GM19455 (cell line): Measurements from ENCODE around the gene SLC7A5.
"Not testable (repeated sequence)": the region's sequence is repeated elsewhere in the genome, so short reads cannot be mapped to it uniquely, and the experiment has no call there.

Experiments used
- ATAC-seq: cut with Tn5 transposase; IDR thresholded peaks from one replicate; pipeline ENCODE4 v1.9.1; 2021; ENCODE audit not compliant: unreplicated experiment

The SLC7A5 gene

DNA sequence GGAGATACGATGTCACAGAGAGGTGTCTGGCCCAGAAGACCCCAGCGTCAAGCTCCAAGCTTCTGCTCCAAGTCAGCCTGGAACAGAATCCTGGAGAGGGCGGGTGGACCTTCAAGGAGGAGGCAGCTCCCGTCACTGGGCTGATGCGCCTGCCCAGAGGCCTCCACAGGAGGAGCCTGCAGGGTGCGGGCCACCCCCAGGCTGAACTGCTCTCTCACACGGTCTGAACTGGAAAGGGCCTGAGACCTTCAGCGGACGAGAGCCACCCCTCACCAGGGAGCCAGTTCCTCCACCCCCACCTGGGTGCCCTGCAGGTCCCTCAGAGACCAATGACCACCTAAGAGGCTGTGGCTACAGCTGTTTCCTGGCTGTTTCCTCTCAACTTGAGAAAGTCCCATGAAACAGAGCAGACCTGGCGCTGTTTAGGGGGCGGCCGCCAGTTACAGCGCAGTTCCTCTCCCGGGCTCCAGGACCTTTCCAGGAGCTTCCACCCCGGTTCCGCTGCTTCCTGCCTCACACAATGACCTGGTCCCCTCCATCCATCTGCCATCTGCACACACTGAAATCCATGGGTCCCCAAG is 67.5 kb downstream of the SLC7A5 start:
- no peak for ATAC-seq

DNA sequence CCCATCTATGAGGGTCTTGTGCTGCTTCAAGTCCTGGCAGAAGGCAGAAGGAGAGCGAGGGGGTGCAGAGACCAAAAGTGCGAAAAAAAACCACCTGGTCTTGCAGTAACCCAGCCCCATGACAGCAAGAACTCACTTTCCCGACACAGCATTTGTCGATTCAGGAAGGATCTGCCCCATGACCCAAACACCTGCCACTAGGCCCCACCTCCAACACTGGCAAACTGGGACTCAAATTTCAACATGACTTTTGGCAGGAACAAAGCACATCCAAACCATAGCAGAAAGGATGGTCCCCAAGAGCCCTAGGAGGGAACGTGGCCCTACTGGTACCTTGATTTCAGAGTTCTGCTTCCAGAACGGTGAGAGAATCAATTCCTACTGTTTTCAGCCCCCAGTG is 68.8 kb downstream of the SLC7A5 start:
- no peak for ATAC-seq

DNA sequence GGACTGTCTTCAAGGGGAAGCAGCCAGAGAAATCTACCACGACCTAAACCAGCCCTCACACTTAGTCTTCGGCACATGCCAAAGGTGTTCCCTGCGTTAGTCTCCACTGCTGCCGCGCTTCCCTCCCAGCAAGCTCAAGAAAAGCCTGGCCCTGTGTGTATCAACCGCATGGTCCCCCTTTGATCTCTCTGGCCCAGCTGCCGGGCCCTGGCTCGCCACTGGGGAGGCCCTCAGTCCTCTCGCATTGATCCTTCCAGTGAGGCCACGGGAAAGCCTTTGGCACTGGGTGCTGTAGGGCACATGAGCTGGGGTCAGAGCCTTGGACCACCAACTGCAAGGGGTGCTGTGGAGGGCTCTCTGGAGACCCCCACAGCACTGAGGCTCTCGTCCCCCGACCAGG is 74.0 kb downstream of the SLC7A5 start:
- ATAC-seq: no peak

DNA sequence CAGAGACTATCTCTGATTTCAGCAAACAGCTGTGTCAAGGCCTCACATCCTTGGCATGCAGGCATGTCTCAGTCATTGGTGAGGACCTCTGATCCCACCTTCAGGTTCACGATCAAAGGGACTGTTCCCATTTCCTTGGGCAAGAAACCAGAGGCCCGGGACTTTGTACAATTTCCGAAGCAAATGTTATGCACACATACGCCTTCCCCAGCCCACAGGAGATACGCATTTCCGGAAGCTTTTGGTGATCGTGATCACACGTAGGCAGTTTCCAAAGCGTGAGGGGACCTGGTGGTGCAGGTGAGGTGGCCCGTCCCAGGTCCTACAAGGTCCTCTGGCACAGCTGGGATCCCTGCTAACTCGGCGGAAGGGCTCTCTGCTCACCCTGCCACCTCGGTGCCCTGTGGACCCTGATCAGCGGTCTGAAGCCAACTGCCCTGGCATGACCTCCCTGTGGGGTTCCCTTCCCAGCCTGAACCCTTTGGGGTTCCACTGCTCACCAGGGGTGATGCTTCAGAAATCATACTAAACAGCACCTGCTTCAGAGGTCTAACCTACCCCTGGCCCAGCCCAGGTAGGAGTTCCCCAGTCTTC is 74.7 kb downstream of the SLC7A5 start:
- no peak for ATAC-seq

DNA sequence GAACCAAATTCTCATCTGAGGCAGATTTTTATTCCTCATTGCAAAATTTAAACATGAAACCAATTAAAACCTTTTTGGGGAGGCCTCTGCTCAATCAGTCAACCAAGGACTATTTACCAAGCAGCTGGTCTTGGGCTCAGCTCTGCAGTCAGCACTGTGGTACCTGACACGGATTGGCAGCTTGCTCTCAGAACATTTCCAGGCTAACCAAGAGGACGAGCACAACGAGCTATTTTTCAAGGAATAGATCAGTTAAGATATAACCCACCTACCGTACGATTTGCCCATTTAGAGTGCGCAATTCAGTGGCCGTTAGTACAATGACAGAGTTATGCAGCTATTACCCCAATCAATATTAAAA is 77.1 kb downstream of the SLC7A5 start:
- ATAC-seq: no peak

DNA sequence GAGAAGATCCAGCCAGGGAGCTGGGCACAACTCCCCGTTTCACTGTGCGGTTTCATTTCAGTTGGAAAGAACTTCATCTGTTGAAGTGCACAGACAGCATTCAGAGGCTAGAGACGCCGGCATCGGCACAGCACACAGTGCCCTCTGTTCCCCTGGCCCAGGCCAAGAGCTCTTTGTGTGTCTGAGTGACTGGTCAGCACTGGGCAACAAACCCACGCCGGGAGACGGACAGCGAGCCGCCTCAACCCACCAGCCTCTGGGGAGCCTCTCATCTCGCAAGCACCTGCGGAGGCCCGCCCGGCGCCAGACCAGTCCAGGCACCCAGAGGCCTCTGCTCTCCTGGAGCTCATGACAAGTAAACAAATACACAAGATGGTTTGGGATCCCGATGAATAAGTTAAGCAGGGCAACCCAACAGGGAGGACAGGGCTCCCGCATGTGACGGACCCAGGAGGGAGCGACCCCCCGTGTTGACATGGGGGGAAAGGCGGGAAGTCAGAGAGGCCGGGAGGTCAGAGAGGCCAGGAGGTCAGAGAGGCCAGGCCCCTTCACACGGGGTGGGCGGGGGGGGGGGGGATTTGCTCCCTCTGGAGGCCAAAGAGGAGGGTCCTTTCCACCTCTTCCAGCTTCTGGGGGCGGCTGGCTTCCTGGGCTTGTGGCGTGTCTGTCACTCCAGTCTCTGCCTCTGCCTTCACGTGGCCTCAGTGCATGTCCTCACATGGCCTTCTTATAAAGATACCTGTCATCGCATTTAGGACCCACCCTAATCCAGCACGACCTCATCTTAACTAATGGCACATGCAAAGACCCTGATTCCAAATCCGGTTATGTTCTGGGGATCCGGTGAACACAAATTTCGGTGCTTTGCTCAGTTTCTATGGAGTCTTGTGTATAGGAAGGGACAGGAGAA is 77.8 kb downstream of the SLC7A5 start:
- ATAC-seq: no peak

DNA sequence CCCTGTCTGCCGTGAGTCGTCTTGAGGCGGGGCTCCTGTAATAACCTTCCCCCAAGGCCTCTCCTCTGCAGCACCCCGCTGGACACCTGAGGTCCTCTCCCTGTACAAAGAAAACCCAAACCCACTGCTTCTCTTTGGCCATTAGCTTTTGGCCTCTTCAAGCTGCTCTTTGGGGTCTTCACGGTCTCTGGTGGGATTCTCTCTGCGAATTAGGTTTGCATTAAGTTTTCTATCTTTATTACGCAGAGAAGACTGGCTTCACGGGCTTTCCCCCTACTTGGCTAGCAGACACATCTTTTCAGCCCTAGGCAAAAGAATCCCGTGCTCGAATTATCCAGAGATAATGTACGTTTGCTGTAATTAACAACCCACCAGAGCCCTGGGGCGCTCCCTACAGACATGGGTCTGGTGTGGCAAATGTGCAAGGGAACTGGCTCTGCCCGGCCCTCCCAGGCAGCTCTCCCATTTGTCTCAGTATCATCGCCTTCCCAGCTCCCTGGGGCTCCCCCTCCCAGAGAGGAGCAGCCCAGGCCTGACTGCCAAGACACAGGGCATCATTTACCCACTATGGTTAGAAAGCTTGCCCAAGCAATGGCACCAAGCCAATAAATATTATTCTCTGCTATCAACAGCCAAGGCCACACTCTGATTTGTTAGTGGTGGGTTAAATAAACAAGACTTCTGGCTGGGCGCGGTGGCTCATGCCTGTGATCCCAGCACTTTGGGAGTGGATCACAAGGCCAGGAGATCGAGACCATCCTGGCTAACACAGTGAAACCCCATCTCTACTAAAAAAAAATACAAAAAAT is 78.8 kb downstream of the SLC7A5 start:
- ATAC-seq: no peak

DNA sequence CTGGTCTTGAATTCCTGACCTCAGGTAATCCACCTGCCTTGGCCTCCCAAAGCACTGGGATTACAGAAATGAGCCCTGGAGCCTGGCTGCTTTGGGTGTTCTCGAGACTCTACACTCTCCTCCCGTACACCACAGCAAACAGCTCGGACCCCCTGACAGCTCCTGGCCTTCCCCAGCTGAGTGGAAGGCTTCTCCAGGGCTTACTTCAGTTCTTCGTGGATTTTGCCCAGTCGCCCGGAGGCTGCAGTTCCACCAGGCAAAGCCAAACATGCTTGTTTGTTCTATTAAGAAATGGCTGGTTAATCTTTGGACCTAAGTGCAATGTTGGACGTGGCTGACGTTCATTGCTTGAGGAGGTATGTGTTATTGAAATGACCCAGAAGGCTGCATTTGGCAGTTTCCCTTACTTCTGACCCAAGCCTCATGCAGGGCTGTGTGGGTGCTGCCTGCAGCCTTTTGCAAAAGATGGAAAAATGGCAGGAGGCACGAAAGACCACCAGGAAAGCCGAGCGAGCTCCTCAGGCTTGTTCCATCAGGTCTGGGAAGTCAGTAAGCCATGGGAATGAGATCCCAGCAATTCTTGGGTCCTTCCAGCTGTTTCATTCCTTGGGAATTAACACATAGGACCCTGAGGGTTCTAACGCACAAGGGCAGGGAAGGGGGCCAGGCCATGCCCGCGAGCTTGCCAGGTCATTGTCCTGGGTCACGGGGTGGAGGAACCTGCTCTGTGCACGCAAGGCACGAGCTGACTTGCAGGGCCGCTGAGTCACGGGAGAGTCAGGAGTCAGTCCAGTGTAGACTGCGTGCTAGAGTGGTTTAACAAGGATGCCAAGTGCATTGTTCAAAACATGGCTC is 79.6 kb downstream of the SLC7A5 start:
- ATAC-seq: no peak

DNA sequence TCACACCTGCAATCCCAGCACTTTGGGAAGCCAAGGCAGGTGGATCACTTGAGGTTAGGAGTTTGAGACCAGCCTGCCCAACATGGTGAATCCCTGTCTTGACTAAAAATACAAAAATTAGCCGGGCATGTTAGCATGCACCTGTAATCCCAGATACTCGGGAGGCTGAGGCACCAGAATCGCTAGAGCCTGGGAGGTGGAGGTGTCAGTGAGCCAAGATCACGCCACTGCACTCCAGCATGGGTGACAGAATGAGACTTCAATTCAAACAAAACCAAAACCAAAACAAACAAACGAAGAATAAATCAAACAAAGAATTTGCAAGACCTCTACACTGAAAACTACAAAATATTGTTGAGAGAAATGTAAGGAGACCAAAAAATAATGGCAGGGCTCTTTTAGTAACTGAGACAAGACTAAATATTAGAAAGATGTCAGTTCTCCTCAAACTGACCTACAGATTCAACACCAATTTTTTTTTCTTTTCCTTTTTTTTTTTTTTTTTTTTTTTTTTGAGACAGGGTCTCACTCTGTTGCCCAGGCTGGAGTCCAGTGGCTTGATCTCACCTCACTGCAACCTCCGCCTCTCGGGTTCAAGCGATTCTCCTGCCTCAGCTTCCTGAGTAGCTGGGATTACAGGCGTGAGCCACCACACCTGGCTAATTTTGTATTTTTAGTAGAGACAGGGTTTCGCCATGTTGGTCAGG is 80.4 kb downstream of the SLC7A5 start:
- not testable (repeated sequence) for ATAC-seq

DNA sequence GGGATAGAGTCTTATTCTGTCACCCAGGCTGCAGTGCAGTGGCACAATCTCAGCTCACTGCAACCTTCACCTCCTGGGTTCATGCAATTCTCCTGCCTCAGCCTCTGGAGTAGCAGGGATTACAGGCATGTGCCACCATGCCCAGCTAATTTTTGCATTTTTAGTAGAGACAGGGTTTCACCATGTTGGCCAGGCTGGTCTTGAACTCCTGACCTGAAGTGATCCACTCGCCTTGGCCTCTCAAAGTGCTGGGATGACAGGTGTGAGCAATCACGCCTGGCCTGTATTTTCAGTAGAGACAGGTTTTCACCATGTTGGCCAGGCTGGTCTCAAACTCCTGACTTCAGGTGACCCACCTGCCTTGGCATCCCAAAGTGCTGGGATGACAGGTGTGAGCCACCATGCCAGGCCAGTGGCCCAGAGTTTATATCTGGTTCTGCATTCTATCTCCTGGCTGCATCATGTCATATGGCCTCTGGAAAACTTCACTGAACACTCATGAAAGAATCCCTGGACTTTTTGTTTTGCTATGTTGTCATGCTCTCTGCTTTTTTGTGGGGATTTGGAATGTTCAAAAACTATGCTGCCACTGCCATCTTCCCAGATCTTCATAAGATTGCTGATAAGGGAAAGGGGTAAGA is 81.7 kb downstream of the SLC7A5 start:
- not testable (repeated sequence) for ATAC-seq

DNA sequence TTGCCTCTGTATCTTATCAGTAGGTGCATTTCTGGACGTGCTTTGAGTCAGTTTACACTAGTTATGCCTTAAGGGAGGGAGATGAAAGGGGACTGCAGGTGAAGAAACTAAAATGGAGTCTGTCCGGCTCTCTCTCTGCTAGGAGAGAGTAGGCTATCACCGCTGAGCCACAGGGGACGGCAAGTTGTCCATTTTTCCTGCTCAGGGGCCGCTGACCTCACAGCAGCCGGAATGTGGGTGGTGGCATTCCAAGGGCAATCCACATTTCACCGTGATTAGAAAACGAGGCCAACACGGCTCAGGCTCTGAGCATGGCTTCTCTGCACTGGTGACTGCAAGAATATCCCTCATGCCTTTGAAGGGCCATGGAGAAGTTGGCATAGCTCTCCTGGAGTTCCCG is 84.5 kb downstream of the SLC7A5 start:
- no peak for ATAC-seq

DNA sequence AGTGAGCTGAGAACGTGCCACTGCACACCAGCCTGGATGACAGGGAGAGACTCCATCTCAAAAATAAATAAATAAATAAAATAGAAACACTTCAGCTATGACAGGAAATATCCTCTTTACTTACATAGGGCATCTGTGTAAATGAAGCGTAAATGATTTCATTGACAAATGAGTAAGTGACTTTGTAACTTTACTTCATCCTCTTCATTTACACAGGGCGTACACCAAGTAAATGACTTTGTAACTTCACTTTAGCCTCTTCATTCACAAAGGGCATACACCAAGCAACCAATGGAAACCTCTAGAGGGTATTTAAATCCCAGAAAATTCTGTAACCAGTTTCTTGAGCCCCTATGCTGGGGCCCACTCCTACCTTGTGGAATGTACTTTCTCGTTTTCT is 87.3 kb downstream of the SLC7A5 start:
- ATAC-seq: no peak

DNA sequence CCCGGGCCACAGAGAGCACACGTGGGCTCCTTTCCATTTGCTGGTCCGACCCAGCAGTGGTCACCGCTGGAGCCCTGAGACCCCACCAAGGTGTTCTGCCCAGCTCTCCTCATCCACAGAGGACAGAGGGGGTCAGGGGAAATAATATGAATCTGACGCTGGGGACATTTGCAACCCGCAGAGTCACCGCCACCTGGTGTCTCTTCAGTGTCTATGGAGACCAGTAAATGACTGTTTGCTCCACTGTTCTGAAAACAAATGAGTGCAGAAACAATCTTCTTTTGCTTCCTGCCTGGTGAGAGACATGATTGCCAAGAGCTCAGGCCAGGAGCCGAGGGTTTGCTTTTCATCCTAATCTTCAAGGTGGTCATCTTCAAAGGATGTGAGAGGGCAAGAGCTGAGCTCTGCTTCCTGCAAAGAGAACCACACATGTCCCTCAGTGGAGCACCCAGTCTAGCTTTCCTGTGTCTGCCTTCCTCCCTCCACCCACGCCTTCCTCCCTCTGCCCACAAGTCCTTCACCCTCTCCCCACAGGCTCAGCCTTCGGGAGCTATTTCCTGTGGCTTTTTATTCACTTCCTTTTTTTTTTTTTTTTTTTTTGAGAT is 88.8 kb downstream of the SLC7A5 start:
- no peak for ATAC-seq
